Retinal pigment epithelial cell (primary cell): ENCODE data around the gene WFDC9.
"Not testable (repeated sequence)": the region's sequence is repeated elsewhere in the genome, so short reads cannot be mapped to it uniquely, and the experiment has no call there.

ENCODE experiments used
- DNase-seq: peaks from one replicate; pipeline ENCODE4 v3.0.0-alpha.2; 2010; ENCODE audit warnings: low read depth
- H3K4me3 ChIP-seq: 2 replicates; pipeline ENCODE4 v1.5.1; 2011; ENCODE audit warnings: mild to moderate bottlenecking, low read length, control low read depth, moderate library complexity
- TF ChIP-seq, protein P1 (sequence below): conservative IDR thresholded peaks from 2 replicates; pipeline ENCODE4 v1.5.1; 2011; ENCODE audit warnings: low read depth, low read length, control low read depth, inconsistent platforms

The WFDC9 gene

DNA sequence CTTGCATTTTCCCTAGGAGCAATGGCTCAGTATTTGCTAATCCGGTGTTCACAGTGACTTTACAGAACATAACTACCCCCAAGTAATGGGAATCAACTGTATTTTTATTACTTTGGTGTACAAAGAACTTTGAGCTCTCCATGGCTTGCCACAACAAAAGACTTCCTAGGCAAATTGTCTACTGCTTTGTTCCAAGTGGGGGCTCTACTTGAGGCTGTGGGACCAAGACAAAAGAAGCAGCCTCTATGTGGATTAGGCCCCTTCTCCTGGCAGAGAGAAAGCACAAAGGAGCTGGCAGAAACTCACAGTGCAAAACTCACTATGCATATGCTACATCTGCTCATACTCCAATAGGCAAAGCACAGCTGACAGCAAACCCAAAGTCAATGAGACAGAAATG is 52.9 kb downstream of the WFDC9 start:
- TF ChIP-seq, protein P1, sequence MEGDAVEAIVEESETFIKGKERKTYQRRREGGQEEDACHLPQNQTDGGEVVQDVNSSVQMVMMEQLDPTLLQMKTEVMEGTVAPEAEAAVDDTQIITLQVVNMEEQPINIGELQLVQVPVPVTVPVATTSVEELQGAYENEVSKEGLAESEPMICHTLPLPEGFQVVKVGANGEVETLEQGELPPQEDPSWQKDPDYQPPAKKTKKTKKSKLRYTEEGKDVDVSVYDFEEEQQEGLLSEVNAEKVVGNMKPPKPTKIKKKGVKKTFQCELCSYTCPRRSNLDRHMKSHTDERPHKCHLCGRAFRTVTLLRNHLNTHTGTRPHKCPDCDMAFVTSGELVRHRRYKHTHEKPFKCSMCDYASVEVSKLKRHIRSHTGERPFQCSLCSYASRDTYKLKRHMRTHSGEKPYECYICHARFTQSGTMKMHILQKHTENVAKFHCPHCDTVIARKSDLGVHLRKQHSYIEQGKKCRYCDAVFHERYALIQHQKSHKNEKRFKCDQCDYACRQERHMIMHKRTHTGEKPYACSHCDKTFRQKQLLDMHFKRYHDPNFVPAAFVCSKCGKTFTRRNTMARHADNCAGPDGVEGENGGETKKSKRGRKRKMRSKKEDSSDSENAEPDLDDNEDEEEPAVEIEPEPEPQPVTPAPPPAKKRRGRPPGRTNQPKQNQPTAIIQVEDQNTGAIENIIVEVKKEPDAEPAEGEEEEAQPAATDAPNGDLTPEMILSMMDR = no peak
- H3K4me3 ChIP-seq = no peak overlapping the region
- no peak for DNase-seq

DNA sequence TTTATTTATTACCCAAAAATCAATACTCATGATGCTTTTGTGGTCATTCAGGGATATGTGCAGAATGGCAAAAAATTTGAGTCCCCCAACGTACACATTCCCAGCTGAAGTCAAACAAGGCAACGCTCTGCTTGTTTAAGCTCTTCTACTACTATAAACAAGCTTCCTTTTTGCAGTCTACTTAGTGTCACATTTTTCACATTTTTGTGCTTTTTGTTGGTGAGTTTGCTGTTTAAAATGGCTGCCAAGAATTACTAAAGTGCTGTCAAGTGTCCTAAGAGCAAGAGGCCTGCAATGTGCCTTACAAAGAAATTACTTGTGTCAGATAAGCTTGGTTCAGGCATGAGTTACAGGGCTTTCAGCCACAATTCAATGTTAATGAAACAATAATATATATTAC is 54.1 kb downstream of the WFDC9 start:
- DNase-seq = no peak
- TF ChIP-seq, protein P1 = no peak
- H3K4me3 ChIP-seq = no peak overlapping the region

DNA sequence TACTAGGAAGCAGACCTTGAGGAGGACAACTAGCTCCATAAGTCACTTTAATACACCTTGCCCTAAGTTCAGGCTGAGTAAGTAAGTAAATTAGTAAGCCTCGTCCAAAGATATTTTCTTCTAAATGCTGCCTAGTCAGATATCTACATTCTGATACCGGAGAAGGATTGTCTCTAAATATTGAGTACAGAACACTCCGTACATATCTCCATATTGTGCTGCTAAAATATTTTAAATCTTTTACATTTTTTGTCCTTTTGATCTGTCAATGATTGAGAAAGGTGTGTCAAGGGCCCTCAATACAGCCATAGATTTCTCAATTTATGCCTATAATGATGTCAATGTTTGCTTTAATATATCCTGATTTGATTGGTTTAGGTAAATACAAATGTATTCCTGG is 55.2 kb downstream of the WFDC9 start:
- DNase-seq = no peak
- TF ChIP-seq, protein P1 = no peak
- no peak overlapping the region for H3K4me3 ChIP-seq

DNA sequence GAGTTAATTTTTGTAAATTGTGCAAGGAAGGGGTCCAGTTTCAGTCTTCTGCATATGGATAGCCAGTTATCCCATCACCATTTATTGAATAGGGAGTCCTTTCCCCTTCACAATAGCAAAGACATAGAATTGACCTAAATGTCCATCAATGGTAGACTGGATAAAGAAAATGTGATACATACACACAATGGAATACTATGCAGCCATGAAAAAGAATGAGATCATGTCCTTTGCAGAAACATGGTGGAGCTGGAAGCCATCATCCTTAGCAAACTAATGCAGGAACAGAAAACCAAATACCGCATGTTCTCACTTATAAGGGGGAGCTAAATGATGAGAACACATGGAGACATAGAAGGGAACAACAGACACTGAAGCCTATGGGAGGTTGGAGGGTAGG is 61.4 kb downstream of the WFDC9 start:
- DNase-seq, H3K4me3 ChIP-seq: not testable (repeated sequence)

DNA sequence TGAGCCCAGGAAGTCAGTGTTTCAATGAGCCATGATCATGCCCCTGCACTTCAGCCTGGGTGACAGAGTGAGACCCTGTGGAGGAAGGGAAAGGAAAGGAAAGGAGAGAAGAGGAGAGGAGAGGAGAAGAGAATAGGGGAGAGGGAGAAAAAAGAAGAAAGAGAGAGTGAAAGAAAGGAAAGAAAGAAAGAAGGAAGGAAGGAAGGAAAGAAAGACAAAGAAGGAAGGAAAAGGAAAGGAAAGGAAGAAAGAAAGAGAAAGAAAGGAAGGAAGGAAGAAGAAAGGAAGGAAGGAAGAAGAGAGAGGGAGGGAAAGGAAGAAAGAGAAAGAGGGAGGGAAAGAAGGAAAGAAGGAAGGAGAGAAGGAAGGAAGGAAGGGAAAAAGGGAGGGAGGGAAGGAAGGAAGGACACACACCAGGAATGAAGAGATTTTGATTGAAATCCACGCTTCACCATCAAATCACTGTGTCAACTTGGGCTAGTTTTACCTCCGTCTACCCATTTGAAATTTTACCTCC is 66.3 kb downstream of the WFDC9 start:
- TF ChIP-seq, protein P1 = no peak
- DNase-seq = no peak
- H3K4me3 ChIP-seq = no peak overlapping the region
